Endodermal cell (in vitro differentiated cells): Measurements from ENCODE around the gene PRKCZ. TPM values are rescaled to one million over a fixed set of nuclear protein-coding genes. Genes with fewer than 3 reads are reported as not detected.

Source experiments
- DNase-seq: peaks from one replicate; pipeline ENCODE4 v3.0.0-alpha.2; 2017
- H3K27ac ChIP-seq: 2 replicates; pipeline ENCODE4 v1.5.1; 2013; ENCODE audit warnings: mild to moderate bottlenecking, low read depth, low read length, moderate library complexity
- H3K27me3 ChIP-seq: 2 replicates; pipeline ENCODE4 v1.6.1; 2013; ENCODE audit warnings: mild to moderate bottlenecking, low read length, moderate library complexity; ENCODE audit not compliant: insufficient read depth, control insufficient read depth, poor library complexity, severe bottlenecking
- H3K36me3 ChIP-seq: 2 replicates; pipeline ENCODE4 v1.7.0; 2013; ENCODE audit warnings: mild to moderate bottlenecking, low read length, moderate library complexity; ENCODE audit not compliant: control insufficient read depth, insufficient read depth
- H3K4me1 ChIP-seq: one replicate; pipeline ENCODE4 v1.7.0; 2013; ENCODE audit warnings: low read length; ENCODE audit not compliant: control insufficient read depth, insufficient read depth
- H3K4me3 ChIP-seq: 2 replicates; pipeline ENCODE4 v1.5.1; 2013; ENCODE audit warnings: mild to moderate bottlenecking, low read length, moderate library complexity
- H3K9ac ChIP-seq: 2 replicates; pipeline ENCODE4 v1.6.1; 2013; ENCODE audit warnings: mild to moderate bottlenecking, low read length, moderate library complexity; ENCODE audit not compliant: poor library complexity, severe bottlenecking; ENCODE audit errors: extremely low read depth
- H3K9me3 ChIP-seq: 2 replicates; pipeline ENCODE4 v1.6.1; 2013; ENCODE audit warnings: mild to moderate bottlenecking, low read length, moderate library complexity; ENCODE audit not compliant: control insufficient read depth
- H3K27ac Mint-ChIP-seq: 2 replicates; pipeline ENCODE4 v1.8.0; 2020; ENCODE audit warnings: mixed read lengths
- H3K27me3 Mint-ChIP-seq: 2 replicates; pipeline ENCODE4 v1.8.0; 2021; ENCODE audit warnings: mild to moderate bottlenecking, mixed read lengths; ENCODE audit not compliant: insufficient read depth
- H3K36me3 Mint-ChIP-seq: 2 replicates; pipeline ENCODE4 v1.8.0; 2020; ENCODE audit warnings: low read depth, mixed read lengths
- H3K4me1 Mint-ChIP-seq: 2 replicates; pipeline ENCODE4 v1.8.0; 2020; ENCODE audit warnings: mixed read lengths
- H3K4me3 Mint-ChIP-seq: 2 replicates; pipeline ENCODE4 v1.8.0; 2020; ENCODE audit warnings: mild to moderate bottlenecking, moderate library complexity, mixed read lengths
- H3K9me3 Mint-ChIP-seq: 2 replicates; pipeline ENCODE4 v1.8.0; 2020; ENCODE audit warnings: mild to moderate bottlenecking, mixed read lengths
- WGBS, 2 experiments: methylation state at CpG; one replicate each; pipeline versions ENCODE4 v1.1.5 to v1.1.7; 2013; ENCODE audit warnings: missing lambda C conversion rate in 2 of 2, mixed read lengths in 1 of 2; ENCODE audit not compliant: insufficient coverage in 1 of 2, insufficient read length in 1 of 2; 5-methylcytosine and 5-hydroxymethylcytosine counted together
- total RNA-seq, 2 donors: library from RNA; stranded (reverse); fragmentation: NEBNext Ultra II Directional in 1 of 2; extraction: Animal tissue kit (Norgen Biotek cat#: 25700) in 1 of 2; gene quantifications; 2 replicates in 1 of 2; 3 replicates in 1 of 2; pipeline ENCODE4 v1.2.1, GENCODE V29; 2021
- TF ChIP-seq, protein P1 (sequence below): fragments of 200-600 bp; sonication (generic); conservative IDR thresholded peaks from 2 replicates; pipeline ENCODE4 v1.5.0; 2021; ENCODE audit warnings: antibody characterized with exemption, mild to moderate bottlenecking

PRKCZ gene
- total RNA-seq, 2 donors from 2014 or later, result 49.9 to 68.5 TPM

DNA sequence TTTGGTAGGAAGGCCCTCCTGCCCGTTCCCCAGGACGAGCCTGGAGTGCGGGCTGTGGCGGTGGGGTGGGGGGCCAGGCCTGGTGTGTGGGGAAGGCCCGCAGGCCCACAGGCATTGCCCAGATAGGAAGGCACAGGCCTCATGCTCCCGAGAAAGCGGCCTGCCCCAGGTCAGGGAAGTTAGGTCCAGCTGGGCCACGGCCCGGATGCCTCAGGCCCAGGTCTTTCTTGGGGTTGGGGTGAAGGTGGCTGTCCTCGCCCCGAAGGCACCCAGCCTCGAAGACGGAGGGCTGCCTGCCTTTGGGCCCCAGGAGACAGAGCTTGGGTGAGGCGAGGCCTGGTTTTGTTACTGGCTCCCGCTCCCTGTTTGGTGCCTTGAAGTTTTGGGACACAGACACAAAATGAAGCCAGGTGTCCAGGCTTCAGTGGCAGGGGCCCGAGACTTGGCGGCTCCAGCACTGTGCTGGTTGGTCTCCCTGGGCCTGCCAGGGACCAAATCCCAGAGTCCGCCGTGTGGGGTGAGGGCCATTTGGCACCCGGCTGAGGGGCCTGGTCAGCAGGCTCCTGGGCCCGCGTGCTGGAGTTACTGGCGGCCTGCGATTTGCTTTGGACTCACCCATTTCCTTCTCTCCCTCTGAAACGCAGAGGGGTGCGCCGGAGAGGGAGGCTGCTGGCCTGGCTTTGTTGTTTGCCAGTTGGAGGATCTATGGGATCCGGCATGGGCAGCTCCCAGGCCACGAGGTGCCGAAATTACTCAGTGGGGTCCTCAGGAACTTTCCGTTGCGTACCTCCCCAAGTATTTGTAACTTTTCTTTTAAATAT is 179.9 kb downstream of the PRKCZ start:
- Mint-ChIP-seq H3K36me3 (peaks cover 8% of the 10 kb centered on the region), H3K4me3 (peak overlapping the region; percentile 93), H3K9me3 (no peaks in the 10 kb centered on the region), H3K27ac (peak overlapping the region; percentile 74), H3K4me1 (peaks cover 38% of the 10 kb centered on the region), H3K27me3 (no peaks in the 10 kb centered on the region)
- DNase-seq, result peak; percentile 72
- TF ChIP-seq, protein P1, sequence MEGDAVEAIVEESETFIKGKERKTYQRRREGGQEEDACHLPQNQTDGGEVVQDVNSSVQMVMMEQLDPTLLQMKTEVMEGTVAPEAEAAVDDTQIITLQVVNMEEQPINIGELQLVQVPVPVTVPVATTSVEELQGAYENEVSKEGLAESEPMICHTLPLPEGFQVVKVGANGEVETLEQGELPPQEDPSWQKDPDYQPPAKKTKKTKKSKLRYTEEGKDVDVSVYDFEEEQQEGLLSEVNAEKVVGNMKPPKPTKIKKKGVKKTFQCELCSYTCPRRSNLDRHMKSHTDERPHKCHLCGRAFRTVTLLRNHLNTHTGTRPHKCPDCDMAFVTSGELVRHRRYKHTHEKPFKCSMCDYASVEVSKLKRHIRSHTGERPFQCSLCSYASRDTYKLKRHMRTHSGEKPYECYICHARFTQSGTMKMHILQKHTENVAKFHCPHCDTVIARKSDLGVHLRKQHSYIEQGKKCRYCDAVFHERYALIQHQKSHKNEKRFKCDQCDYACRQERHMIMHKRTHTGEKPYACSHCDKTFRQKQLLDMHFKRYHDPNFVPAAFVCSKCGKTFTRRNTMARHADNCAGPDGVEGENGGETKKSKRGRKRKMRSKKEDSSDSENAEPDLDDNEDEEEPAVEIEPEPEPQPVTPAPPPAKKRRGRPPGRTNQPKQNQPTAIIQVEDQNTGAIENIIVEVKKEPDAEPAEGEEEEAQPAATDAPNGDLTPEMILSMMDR, result no peak
- Histone ChIP-seq H3K4me1 (peaks cover 7% of the 10 kb centered on the region), H3K9me3 (no peaks in the 10 kb centered on the region), H3K9ac (peak overlapping the region; percentile 76), H3K36me3 (peaks cover 3% of the 10 kb centered on the region), H3K27ac (no peak overlapping the region), H3K4me3 (peak overlapping the region; percentile 91), H3K27me3 (no peaks in the 10 kb centered on the region)
- WGBS, 2 experiments, result 16 to 41% methylated on average over 9 to 32 of the region's 32 CpGs

DNA sequence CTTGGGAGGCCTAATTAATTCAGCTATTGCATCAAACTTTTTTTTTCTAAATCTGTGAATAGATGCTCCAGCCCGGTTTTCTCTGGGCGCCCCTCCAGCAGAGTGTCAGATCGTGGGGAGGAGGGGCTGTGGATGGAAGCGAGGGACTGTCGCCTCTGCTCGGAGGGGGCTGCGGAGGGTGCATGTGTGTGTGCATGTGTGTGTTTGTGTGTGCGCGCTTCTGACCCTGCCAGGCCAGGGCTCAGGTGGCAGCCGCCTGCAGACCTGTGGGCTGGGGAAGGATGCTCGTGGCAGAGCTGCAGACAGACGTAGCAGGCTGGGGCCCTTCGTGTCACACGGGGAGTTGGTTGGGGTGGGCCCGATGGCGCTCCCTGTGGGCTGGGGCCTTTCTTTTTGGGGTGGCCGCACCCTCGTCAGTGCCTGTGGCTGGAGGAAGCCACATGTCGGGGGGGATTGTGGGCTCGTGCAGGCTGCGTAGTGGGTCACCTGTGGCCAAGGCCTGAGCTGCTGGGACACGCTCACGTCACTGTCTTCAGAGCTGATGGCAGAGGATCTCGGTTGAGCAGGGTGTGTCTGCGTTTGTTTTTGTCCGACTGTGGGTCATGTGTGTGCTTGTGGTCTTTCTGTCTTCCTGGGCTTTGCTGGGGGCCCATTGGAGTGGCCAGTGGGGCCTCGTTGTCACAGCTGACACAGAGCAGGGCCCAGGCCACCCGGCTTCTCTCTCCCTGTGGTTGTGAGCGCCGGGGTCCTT is 180.7 kb downstream of the PRKCZ start:
- H3K4me1 ChIP-seq, result peaks cover 7% of the 10 kb centered on the region

More for the DNA sequence above, 180.7 kb downstream of the PRKCZ start:
- no peaks in the 10 kb centered on the region for H3K9me3 Mint-ChIP-seq
- H3K27ac ChIP-seq, result peak overlapping the region; percentile 68
- H3K27me3 ChIP-seq, result no peaks in the 10 kb centered on the region
- no peaks in the 10 kb centered on the region for H3K27me3 Mint-ChIP-seq
- peak overlapping the region; percentile 91 for H3K4me3 ChIP-seq
- H3K36me3 Mint-ChIP-seq, result peaks cover 8% of the 10 kb centered on the region
- peak overlapping the region; percentile 74 for H3K27ac Mint-ChIP-seq
- TF ChIP-seq, protein P1, result no peak
- peak overlapping the region; percentile 76 for H3K9ac ChIP-seq
- 57 to 62% methylated on average over 14 to 30 of the region's 30 CpGs for WGBS, 2 experiments
- peaks cover 3% of the 10 kb centered on the region for H3K36me3 ChIP-seq
- DNase-seq, result peak; percentile 64
- H3K9me3 ChIP-seq, result no peaks in the 10 kb centered on the region
- peaks cover 43% of the 10 kb centered on the region for H3K4me1 Mint-ChIP-seq
- peak overlapping the region; percentile 93 for H3K4me3 Mint-ChIP-seq
